Measurements from ENCODE around the gene CD69.
"Not testable (repeated sequence)": the region's sequence is repeated elsewhere in the genome, so short reads cannot be mapped to it uniquely, and the experiment has no call there.

- not testable (repeated sequence) for TF ChIP-seq CTCF (IDR thresholded peaks at IDR 0.05)
- TF ChIP-seq POLR2A (IDR thresholded peaks at IDR 0.05), result peak in 1 of 2 donors; percentile 36
Measured at GRCh38 chr12:9739404-9740105, 21.1 kb downstream of the CD69 start.

All from thyroid gland (tissue), 4 donors.